Heart left ventricle (tissue), 16 donors: ENCODE results near the gene UST. TPM values are rescaled to one million over a fixed set of nuclear protein-coding genes. Genes with fewer than 3 reads are reported as not detected.

ENCODE experiments used
- ATAC-seq, 4 donors: fragments of 200-7000 bp; cut with Tn5 transposase; one replicate each; pipeline ENCODE4 v1.9.1; 2020 to 2022; ENCODE audit warnings: moderate library complexity in 4 of 4, mild to moderate bottlenecking in 3 of 4, moderate number of reproducible peaks in 1 of 4
- DNase-seq, 5 donors: peaks; one replicate each; pipeline ENCODE4 v3.0.0-alpha.2; 2020
- H3K27ac ChIP-seq, 12 donors: fragments of 200-600 bp; sonication (generic) in 4 of 12; one replicate each; pipeline versions ENCODE4 v1.5.0 to v1.8.0; 2016 to 2022; ENCODE audit warnings: mild to moderate bottlenecking in 2 of 12
- H3K27me3 ChIP-seq, 9 donors: fragments of 200-600 bp; sonication (generic) in 2 of 9; one replicate each; pipeline versions ENCODE4 v1.5.1 to v1.8.0; 2016 to 2022; ENCODE audit warnings: mild to moderate bottlenecking in 3 of 9
- H3K36me3 ChIP-seq, 9 donors: fragments of 200-600 bp; sonication (generic) in 2 of 9; one replicate each; pipeline versions ENCODE4 v1.5.0 to v1.8.0; 2018 to 2022; ENCODE audit warnings: mild to moderate bottlenecking in 2 of 9
- H3K4me1 ChIP-seq, 12 donors: fragments of 200-600 bp; sonication (generic) in 4 of 12; one replicate each; pipeline versions ENCODE4 v1.5.0 to v1.8.0; 2016 to 2022; ENCODE audit warnings: mild to moderate bottlenecking in 3 of 12
- H3K4me3 ChIP-seq, 12 donors: fragments of 200-600 bp; sonication (generic) in 4 of 12; one replicate each; pipeline versions ENCODE4 v1.5.0 to v1.8.0; 2017 to 2022; ENCODE audit warnings: mild to moderate bottlenecking in 9 of 12, moderate library complexity in 4 of 12
- H3K9me3 ChIP-seq, 12 donors: fragments of 200-600 bp; sonication (generic) in 4 of 12; one replicate each; pipeline versions ENCODE4 v1.5.0 to v1.8.0; 2016 to 2022; ENCODE audit warnings: mild to moderate bottlenecking in 1 of 12
- POLR2A ChIP-seq, 2 donors: fragments of 450-650 bp; IDR thresholded peaks; one replicate each; pipeline ENCODE4 v1.6.1; 2017; ENCODE audit warnings: antibody characterized with exemption in 2 of 2, mild to moderate bottlenecking in 2 of 2, moderate library complexity in 2 of 2
- WGBS, 4 donors: extraction: QIAGEN DNeasy Blood & Tissue Kit in 2 of 4; methylation state at CpG; one replicate each; pipeline versions ENCODE4 v1.1.5 to v1.1.7; 2013 to 2018; 5-methylcytosine and 5-hydroxymethylcytosine counted together
- intact Hi-C, 10 donors: fragments of 100-400 bp; cut with DNase I; formaldehyde crosslinking; loops; one replicate each; pipeline versions ENCODE4 v1.11.1 to v1.14.2; 2022
- polyA plus RNA-seq, 2 donors: library from polyadenylated mRNA; stranded (reverse); fragments of 200-250 nt; gene quantifications; one replicate each; pipeline ENCODE4 v1.2.3, GENCODE V29; 2013
- total RNA-seq, 9 donors: library from RNA; depleted of rRNA in 2 of 9; stranded (reverse); fragments of >200 nt in 2 of 9; fragmentation: NEBNext Ultra II Directional in 3 of 9; extraction: Animal tissue kit (Norgen Biotek cat#: 25700) in 3 of 9; gene quantifications; one replicate each; pipeline versions ENCODE4 v1.1.0 to v1.2.4, GENCODE V29; 2016 to 2023
- TF ChIP-seq, protein P1 (sequence below), 12 donors: fragments of 200-600 bp; sonication (generic) in 4 of 12; IDR thresholded peaks; one replicate each; pipeline versions ENCODE4 v1.5.0 to v1.8.0; 2018 to 2022; ENCODE audit warnings: antibody characterized with exemption in 12 of 12, mild to moderate bottlenecking in 5 of 12
- donor health status: ischemic (EF 13 %, LVEDD 7.1; RV severe dilation, severe dysfunction).
- donor health status: healthy with polysubstance abuse.
- donor health status: DM: no; HTN: yes; CAD: no.
- donor health status: DM: no; HTN: no; CAD: no.
- donor health status: ischemic (EF 25% LVEDD 6.9; RV normal size, moderate dysfunction).
- donor health status: ischemic (EF 25% LVEDD 5.7; RV mildly dilated, moderate dysfunction).
- donor health status: healthy.
- donor health status: DM: yes; HTN: yes; CAD: no.
- donor health status: ischemic (EF 35%, LVEDD 5.7; RV mildly dilated, moderate dysfunction).
- donor health status: nonischemic (EF 11% LVEDD 7.7; RV severe dilation, severe dysfunction).
- donor health status: DM: yes; HTN: yes; CAD: no.
- donor health status: PGD.
- donor health status: ischemic (EF 29% LVEDD 5.4; RV normal size, mild dysfunction).
- donor health status: nonischemic (EF 23%, LVEDD 6.1; RV moderate dilation, normal function).

The UST gene
- total and polyA plus RNA-seq, 11 donors = 1.1 to 5.8 (median 2.7) TPM

DNA sequence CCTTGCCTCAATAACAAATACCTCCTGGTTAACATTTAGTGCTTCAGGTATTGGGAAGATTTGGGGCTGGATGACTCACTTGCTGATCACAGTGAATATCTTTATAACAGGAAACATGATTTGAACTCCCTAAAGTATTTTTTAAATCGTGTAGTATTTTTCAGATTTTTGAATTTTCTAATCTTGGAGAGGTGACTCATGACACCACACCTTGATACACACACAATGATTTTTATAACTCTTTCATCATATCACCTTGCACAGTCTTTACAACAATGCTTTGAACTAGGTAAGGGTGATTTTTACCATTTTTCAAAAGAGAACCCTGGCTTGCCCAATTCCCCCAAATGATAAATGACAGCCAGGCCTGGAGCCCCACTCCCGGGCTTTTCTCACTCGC lies 273.5 kb downstream of the UST start:
- Histone ChIP-seq H3K27me3 (no peaks in the 10 kb centered on the region), H3K36me3 (peaks cover 0 to 4% (median 0%) of the 10 kb centered on the region in 9 donors), H3K9me3 (no peaks in the 10 kb centered on the region), H3K4me1 (peaks cover 0 to 6% (median 0%) of the 10 kb centered on the region in 12 donors), H3K4me3 (no peak overlapping the region), H3K27ac (no peak overlapping the region)
- TF ChIP-seq POLR2A (IDR thresholded peaks at IDR 0.05) = no peak
- TF ChIP-seq, protein P1, sequence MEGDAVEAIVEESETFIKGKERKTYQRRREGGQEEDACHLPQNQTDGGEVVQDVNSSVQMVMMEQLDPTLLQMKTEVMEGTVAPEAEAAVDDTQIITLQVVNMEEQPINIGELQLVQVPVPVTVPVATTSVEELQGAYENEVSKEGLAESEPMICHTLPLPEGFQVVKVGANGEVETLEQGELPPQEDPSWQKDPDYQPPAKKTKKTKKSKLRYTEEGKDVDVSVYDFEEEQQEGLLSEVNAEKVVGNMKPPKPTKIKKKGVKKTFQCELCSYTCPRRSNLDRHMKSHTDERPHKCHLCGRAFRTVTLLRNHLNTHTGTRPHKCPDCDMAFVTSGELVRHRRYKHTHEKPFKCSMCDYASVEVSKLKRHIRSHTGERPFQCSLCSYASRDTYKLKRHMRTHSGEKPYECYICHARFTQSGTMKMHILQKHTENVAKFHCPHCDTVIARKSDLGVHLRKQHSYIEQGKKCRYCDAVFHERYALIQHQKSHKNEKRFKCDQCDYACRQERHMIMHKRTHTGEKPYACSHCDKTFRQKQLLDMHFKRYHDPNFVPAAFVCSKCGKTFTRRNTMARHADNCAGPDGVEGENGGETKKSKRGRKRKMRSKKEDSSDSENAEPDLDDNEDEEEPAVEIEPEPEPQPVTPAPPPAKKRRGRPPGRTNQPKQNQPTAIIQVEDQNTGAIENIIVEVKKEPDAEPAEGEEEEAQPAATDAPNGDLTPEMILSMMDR (IDR thresholded peaks at IDR 0.05) = no peak
- 88 to 92% (median 89%) methylated on average over 3 of the region's 3 CpGs for WGBS, 4 donors
- intact Hi-C loops = no loop called here
- DNase-seq (no peak), ATAC-seq (no peak)

DNA sequence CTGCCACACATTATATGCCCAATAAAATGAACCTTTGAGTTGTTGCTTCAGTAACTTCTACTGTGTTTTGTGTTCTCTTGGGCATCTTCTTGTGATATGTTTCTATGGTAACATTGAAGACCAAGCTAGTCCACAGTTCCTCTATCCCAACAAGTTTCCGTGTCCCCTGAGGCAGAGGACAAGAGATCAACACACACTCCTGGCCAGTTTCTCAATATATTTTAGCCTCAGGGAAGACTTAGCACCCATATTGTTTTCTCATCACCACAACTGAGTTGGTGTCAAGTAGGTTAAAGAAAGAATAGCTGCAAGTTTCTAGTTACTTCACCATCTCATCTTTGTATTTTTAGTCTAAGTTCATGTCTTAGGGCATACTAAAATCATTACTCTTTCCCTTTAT lies 277.5 kb downstream of the UST start:
- TF ChIP-seq, protein P1 (IDR thresholded peaks at IDR 0.05) = no peak
- TF ChIP-seq POLR2A (IDR thresholded peaks at IDR 0.05) = no peak
- no peak overlapping the region for H3K4me3 ChIP-seq
- intact Hi-C loops = no loop called here
- H3K36me3 ChIP-seq = peaks cover 0 to 4% (median 0%) of the 10 kb centered on the region in 9 donors
- no peak for ATAC-seq
- H3K27ac ChIP-seq = no peak overlapping the region
- peaks cover 0 to 6% (median 0%) of the 10 kb centered on the region in 12 donors for H3K4me1 ChIP-seq
- WGBS, 4 donors = 74 to 94% (median 88%) methylated on average over 1 of the region's 1 CpG
- no peaks in the 10 kb centered on the region for H3K27me3 ChIP-seq
- no peak for DNase-seq
- H3K9me3 ChIP-seq = peaks cover 0 to 8% (median 0%) of the 10 kb centered on the region in 12 donors

DNA sequence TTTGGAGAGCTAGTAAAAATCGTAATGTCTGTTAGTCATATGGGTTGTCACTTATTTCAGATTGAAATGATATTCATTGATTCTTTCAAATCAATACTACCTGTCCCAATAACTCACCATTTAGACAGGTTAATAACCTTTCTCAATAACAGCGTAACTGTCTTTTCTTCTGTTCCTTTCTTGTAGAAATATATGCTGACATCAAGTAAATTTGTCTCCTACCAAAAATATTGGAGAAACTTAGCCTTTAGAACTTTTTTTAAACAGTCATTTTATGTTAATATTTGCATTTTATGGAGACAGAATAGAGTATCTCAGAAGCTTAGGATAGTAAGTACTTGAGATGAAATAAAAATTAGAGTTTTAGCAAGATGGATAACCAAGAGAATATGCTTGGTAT lies 278.2 kb downstream of the UST start:
- 88 to 95% (median 91%) methylated on average over 2 of the region's 2 CpGs for WGBS, 4 donors
- intact Hi-C loops = loop anchor here in 5 of 10 donors (5.0 kb wide), 3 partner anchors 57 to 492 kb away; no protein-coding TSS in a partner anchor

DNA sequence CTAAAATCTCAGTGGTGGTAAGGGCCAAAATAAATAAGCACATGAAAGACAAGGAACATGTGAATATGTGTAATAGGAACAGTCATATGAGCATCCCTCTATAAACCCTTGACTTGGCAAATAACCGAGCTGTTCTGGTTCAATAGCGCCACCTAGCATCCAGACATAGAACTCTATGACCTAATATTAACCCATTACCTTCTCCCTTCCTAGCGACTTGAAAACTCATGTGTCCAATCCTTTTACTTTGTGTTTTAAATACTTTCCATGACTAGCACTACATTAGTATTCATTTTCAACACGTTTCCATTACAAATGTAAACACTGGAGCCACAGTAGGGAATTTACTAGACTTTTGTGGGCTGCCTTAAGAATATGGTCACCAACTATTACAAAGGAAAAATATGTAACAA lies 279.7 kb downstream of the UST start:
- Histone ChIP-seq H3K4me1 (peaks cover 0 to 6% (median 0%) of the 10 kb centered on the region in 12 donors), H3K27ac (no peak overlapping the region), H3K4me3 (no peak overlapping the region), H3K36me3 (peaks cover 0 to 2% (median 0%) of the 10 kb centered on the region in 9 donors), H3K27me3 (no peaks in the 10 kb centered on the region), H3K9me3 (peaks cover 0 to 8% (median 0%) of the 10 kb centered on the region in 12 donors)
- ATAC-seq = peak in 3 of 4 donors; percentile 11 to 68 (median 44)
- intact Hi-C loops = loop anchor here in 5 of 10 donors (2.0 to 5.0 kb wide), 4 partner anchors 56 to 492 kb away; no protein-coding TSS in a partner anchor
- 51 to 57% (median 53%) methylated on average over 4 of the region's 4 CpGs for WGBS, 4 donors
- TF ChIP-seq, protein P1 (IDR thresholded peaks at IDR 0.05) = peak in 11 of 12 donors; percentile 14 to 49 (median 21)
- TF ChIP-seq POLR2A (IDR thresholded peaks at IDR 0.05) = no peak
- DNase-seq = no peak

More for the DNA sequence above, 278.2 kb downstream of the UST start:
- Histone ChIP-seq H3K27ac (no peak overlapping the region), H3K4me1 (peaks cover 0 to 6% (median 0%) of the 10 kb centered on the region in 12 donors), H3K4me3 (no peak overlapping the region), H3K9me3 (peaks cover 0 to 8% (median 0%) of the 10 kb centered on the region in 12 donors), H3K27me3 (no peaks in the 10 kb centered on the region), H3K36me3 (peaks cover 0 to 4% (median 0%) of the 10 kb centered on the region in 9 donors)
- TF ChIP-seq POLR2A (IDR thresholded peaks at IDR 0.05) = no peak
- TF ChIP-seq, protein P1 (IDR thresholded peaks at IDR 0.05) = no peak
- ATAC-seq (no peak), DNase-seq (no peak)
